ENCODE measurements around the gene MYPOP.

MYPOP gene

GRCh38 chr19:45862564-45863334 is 39.7 kb downstream of the MYPOP start, which contains the start of gene SYMPK (continued):
- TF ChIP-seq ZBTB11 (tag by site-specific recombination; conservative IDR thresholded peaks at IDR 0.05; ENCODE audit: low read depth) (peak; percentile 91), ZFP3 (tag by site-specific recombination; IDR thresholded peaks at IDR 0.05; ENCODE audit: low read depth) (0 out of 2 replicates have a peak, but pooled peaks have one; percentile 33), ZNF621 (tag by site-specific recombination; IDR thresholded peaks at IDR 0.05) (no peak), ZBTB48 (tag by site-specific recombination; IDR thresholded peaks at IDR 0.05) (peak; percentile 75; the same call in 1 of the 2 replicates), ZNF404 (tag by site-specific recombination; IDR thresholded peaks at IDR 0.05) (no peak), ZNF362 (tag by site-specific recombination; IDR thresholded peaks at IDR 0.05) (no peak), ZBTB6 (tag by site-specific recombination; IDR thresholded peaks at IDR 0.05) (peak; percentile 87), ZNF416 (tag by site-specific recombination; IDR thresholded peaks at IDR 0.05) (no peak), ZNF670 (tag by site-specific recombination; IDR thresholded peaks at IDR 0.05; ENCODE audit: low read depth) (no peak), ZNF548 (tag by site-specific recombination; IDR thresholded peaks at IDR 0.05) (no peak), ZNF449 (tag by site-specific recombination; IDR thresholded peaks at IDR 0.05) (no peak), PRDM4 (tag by site-specific recombination; IDR thresholded peaks at IDR 0.05) (no peak), ZNF558 (tag by site-specific recombination; IDR thresholded peaks at IDR 0.05) (peak; percentile 95), ZNF76 (tag by site-specific recombination; IDR thresholded peaks at IDR 0.05; ENCODE audit: borderline replicate concordance, low read depth) (peak; percentile 99), BCL11A (tag by site-specific recombination; IDR thresholded peaks at IDR 0.05; ENCODE audit: low read depth) (no peak), ZNF146 (tag by site-specific recombination; IDR thresholded peaks at IDR 0.05) (no peak), HOXD13 (CRISPR knock-in tag; IDR thresholded peaks at IDR 0.05; ENCODE audit: borderline replicate concordance) (no peak), ZNF658 (tag by site-specific recombination; IDR thresholded peaks at IDR 0.05) (no peak), ZNF785 (tag by site-specific recombination; IDR thresholded peaks at IDR 0.05) (no peak), ZNF639 (tag by site-specific recombination; IDR thresholded peaks at IDR 0.05) (no peak), ZNF292 (tag by site-specific recombination; IDR thresholded peaks at IDR 0.05; ENCODE audit: borderline replicate concordance, low read depth) (no peak), HIC1 (tag by site-specific recombination; IDR thresholded peaks at IDR 0.05) (no peak), KLF8 (tag by site-specific recombination; IDR thresholded peaks at IDR 0.05) (peak; percentile 86), ZNF223 (tag by site-specific recombination; IDR thresholded peaks at IDR 0.05) (no peak), ZNF610 (tag by site-specific recombination; IDR thresholded peaks at IDR 0.05; ENCODE audit: borderline replicate concordance) (peak; percentile 70), ZNF596 (tag by site-specific recombination; IDR thresholded peaks at IDR 0.05) (no peak)
